ENCODE data around the gene PADI4.

DNA sequence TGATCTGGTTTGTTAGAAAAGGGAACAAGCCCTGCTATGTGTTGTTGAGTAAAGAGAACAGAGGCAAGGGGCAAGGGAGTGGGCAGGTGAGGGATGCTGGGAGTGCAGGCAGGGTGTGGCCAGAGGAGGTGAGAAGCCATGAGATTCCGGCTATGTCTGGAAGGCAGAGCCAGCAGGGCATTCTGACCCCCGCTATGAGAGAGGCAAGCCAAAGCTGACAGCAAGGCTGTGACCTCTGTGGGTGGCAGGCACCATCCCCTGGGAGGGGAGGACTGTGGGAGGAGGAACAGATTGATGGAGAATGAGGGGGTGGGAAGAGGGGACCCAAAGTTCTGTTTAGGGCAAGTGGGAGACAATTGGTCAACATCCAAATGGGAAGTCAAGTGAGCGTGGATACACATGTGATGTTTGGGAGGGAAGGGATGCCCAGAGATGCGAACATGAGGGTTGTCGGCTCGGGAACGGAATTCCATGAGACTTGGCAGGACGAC lies 44.5 kb downstream of the PADI4 start:
- TF ChIP-seq POLR2A (IDR thresholded peaks at IDR 0.05), result no peak
- TF ChIP-seq, protein P1, sequence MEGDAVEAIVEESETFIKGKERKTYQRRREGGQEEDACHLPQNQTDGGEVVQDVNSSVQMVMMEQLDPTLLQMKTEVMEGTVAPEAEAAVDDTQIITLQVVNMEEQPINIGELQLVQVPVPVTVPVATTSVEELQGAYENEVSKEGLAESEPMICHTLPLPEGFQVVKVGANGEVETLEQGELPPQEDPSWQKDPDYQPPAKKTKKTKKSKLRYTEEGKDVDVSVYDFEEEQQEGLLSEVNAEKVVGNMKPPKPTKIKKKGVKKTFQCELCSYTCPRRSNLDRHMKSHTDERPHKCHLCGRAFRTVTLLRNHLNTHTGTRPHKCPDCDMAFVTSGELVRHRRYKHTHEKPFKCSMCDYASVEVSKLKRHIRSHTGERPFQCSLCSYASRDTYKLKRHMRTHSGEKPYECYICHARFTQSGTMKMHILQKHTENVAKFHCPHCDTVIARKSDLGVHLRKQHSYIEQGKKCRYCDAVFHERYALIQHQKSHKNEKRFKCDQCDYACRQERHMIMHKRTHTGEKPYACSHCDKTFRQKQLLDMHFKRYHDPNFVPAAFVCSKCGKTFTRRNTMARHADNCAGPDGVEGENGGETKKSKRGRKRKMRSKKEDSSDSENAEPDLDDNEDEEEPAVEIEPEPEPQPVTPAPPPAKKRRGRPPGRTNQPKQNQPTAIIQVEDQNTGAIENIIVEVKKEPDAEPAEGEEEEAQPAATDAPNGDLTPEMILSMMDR (IDR thresholded peaks at IDR 0.05), result no peak
- TF ChIP-seq EP300 (IDR thresholded peaks at IDR 0.05), result no peak
